Heart left ventricle (tissue), 13 donors: Measurements from ENCODE around the gene NAPA.

Experiments
- CTCF ChIP-seq, 12 donors: fragments of 200-600 bp; sonication (generic) in 4 of 12; IDR thresholded peaks; one replicate each; pipeline versions ENCODE4 v1.5.0 to v1.8.0; 2018 to 2022; ENCODE audit warnings: antibody characterized with exemption in 12 of 12, mild to moderate bottlenecking in 5 of 12
- POLR2A ChIP-seq, 2 donors: fragments of 450-650 bp; IDR thresholded peaks; one replicate each; pipeline ENCODE4 v1.6.1; 2017; ENCODE audit warnings: antibody characterized with exemption in 2 of 2, mild to moderate bottlenecking in 2 of 2, moderate library complexity in 2 of 2
- donor health status: ischemic (EF 13 %, LVEDD 7.1; RV severe dilation, severe dysfunction).
- donor health status: DM: no; HTN: yes; CAD: no.
- donor health status: DM: no; HTN: no; CAD: no.
- donor health status: ischemic (EF 25% LVEDD 6.9; RV normal size, moderate dysfunction).
- donor health status: ischemic (EF 25% LVEDD 5.7; RV mildly dilated, moderate dysfunction).
- donor health status: ischemic (EF 35%, LVEDD 5.7; RV mildly dilated, moderate dysfunction).
- donor health status: nonischemic (EF 11% LVEDD 7.7; RV severe dilation, severe dysfunction).
- donor health status: DM: yes; HTN: yes; CAD: no.
- donor health status: PGD.
- donor health status: ischemic (EF 29% LVEDD 5.4; RV normal size, mild dysfunction).
- donor health status: nonischemic (EF 23%, LVEDD 6.1; RV moderate dilation, normal function).

GRCh38 chr19:47445527-47445926, 69.3 kb downstream of the NAPA start:
- no peak for TF ChIP-seq CTCF (IDR thresholded peaks at IDR 0.05)
- TF ChIP-seq POLR2A (IDR thresholded peaks at IDR 0.05), result no peak
